GM12875 (cell line): ENCODE measurements around the gene BCORL1.
A peak's percentile ranks its signal among the peaks of the same experiment; 100 is the strongest.

Source experiments
- H3K4me3 ChIP-seq: one replicate; pipeline ENCODE4 v1.5.1; 2011; ENCODE audit warnings: low read depth, low read length, control low read depth
- TF ChIP-seq, protein P1 (sequence below): IDR thresholded peaks from 2 replicates; pipeline ENCODE4 v1.5.1; 2011; ENCODE audit warnings: low read depth, mild to moderate bottlenecking, control low read depth, inconsistent platforms, low read length, moderate library complexity, borderline replicate concordance; ENCODE audit not compliant: insufficient read depth

BCORL1 gene

DNA sequence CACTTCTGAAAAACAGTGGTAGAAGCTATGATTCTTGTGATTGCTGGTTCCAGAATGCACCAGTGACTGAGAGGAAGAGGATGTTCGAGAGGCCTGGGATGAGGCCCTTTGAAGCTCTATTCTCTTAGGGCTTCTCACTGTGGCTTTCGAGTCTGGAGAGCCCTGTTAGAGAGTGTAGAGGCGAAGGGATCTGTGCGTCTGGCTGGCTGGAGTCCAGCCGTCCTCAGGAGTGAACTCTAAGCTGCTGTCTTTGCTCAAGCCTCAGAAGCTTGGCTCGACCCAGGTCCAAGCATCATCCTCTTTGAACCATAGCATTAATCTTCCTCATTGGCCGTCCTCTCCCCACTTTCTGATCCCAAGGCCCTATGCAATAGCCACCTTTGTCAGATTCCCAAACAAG is 76.2 kb downstream of the BCORL1 start:
- no peak overlapping the region for H3K4me3 ChIP-seq
- TF ChIP-seq, protein P1, sequence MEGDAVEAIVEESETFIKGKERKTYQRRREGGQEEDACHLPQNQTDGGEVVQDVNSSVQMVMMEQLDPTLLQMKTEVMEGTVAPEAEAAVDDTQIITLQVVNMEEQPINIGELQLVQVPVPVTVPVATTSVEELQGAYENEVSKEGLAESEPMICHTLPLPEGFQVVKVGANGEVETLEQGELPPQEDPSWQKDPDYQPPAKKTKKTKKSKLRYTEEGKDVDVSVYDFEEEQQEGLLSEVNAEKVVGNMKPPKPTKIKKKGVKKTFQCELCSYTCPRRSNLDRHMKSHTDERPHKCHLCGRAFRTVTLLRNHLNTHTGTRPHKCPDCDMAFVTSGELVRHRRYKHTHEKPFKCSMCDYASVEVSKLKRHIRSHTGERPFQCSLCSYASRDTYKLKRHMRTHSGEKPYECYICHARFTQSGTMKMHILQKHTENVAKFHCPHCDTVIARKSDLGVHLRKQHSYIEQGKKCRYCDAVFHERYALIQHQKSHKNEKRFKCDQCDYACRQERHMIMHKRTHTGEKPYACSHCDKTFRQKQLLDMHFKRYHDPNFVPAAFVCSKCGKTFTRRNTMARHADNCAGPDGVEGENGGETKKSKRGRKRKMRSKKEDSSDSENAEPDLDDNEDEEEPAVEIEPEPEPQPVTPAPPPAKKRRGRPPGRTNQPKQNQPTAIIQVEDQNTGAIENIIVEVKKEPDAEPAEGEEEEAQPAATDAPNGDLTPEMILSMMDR = no peak

DNA sequence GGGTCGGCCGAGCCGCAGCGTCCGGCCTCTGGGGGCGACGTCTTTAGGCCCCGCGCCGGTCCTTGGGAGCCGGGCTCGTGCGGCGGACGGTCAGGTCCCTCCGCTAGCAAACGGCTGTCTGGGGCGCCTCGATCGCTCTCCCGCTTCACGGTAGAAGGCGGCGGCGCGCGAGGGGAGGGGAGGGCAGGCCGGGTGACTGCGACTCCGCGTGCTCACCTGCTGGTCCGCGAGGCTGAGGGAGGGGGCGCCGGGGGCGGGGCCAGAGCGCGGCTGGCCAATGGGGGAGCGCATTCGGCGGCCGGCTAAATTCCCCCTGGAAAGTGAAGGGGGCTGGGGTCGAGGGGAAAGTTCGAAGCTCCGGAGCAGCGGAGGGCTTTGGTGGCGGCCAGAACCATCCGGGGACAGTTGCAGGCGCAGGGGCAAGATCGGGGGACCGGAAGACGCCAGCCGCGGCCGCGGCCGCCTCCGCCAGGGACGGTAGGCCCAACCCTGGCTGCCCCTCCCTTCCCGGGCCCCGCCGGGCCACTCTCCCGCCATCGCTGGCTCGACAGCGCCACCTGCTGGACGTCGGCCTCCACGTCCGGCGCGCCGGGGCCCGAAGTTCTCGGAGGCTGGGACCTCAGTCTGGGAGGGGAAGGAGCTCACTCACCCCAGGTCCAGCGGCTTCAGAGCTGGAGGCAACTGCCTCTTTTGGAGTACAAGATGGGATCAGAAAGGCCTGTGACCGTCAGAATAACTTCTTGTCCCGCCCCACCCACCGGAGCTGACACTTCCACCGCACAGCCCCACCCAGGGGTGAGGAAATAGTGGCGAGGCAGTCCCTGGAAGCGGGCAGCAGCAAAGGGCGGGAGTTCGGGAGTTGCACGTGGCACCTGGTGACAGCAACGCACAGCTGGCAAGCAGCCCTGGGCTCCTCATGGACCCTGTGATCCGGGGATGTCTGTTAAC is 78.0 kb downstream of the BCORL1 start:
- TF ChIP-seq, protein P1 = peak; percentile 80
- peak overlapping the region; percentile 57 for H3K4me3 ChIP-seq

GRCh38 chrX:130066975-130067615 is 84.7 kb downstream of the BCORL1 start:
- H3K4me3 ChIP-seq = no peak overlapping the region
- TF ChIP-seq, protein P1 = no peak

DNA sequence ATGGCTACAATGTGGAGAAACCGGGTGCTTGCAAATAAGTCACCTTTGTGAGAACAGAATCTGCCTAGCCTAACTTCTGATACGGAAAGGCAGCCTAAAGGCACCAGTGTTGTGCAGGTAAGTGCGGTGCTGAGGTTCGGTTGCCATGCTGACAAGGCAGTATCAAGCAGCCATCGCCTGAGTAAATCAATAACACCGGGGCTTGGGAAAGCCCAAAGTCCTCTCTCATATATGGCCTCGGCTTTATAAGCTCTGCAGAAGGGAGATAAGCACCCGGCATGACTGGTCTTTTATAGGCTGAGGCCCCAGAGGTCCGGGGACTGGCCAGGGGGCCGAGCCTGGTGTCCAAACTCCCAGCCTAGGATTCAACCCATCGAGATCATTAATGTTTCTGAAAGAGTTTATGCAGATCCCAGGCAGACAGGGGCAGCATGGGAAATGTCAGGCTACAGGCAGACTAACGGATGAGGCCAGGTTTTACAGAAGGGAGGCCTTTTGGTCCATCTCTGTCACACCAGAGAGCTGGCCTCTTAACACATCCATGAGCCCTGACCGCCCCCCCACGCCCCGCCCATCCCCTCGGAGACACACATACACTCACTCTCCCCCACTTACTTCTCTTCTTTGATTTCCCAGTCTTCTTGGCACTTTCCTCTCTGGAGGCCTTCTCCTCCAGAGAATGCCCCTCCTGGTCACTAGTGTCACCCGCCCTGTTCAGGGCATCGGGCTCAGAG is 89.3 kb downstream of the BCORL1 start:
- TF ChIP-seq, protein P1 = no peak
- no peak overlapping the region for H3K4me3 ChIP-seq

GRCh38 chrX:130072345-130072740 is 89.9 kb downstream of the BCORL1 start:
- H3K4me3 ChIP-seq = no peak overlapping the region
- TF ChIP-seq, protein P1 = no peak

DNA sequence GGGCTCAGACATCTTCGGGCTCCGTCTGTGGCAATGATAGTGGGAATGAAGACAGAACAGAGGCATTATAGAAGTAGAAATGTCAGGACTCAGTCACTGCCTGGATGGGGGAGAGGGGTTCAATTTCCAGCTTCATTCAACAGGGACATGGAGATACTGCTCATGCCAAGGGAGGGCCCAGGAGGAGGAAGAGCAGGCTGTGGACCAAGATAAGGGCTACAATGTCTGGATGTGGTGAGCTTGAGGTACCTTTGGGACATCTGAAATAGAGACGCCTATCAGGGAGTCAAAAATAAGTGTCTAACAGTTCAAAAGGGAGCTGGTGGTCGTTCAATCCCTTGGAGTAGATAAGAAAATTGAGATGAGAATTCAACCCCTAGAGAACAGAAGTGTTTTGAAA is 93.3 kb downstream of the BCORL1 start:
- no peak overlapping the region for H3K4me3 ChIP-seq
- TF ChIP-seq, protein P1 = no peak
